BLaER1 (cell line): Measurements from ENCODE around the gene S100A12.

ENCODE experiments used
- H3K27ac ChIP-seq: shearing (Covaris generic); formaldehyde crosslinking; 2 replicates; pipeline ENCODE4 v1.8.1; 2022
- H3K27me3 ChIP-seq: shearing (Covaris generic); formaldehyde crosslinking; 2 replicates; pipeline ENCODE4 v1.8.1; 2022
- H3K36me3 ChIP-seq: shearing (Covaris generic); formaldehyde crosslinking; 2 replicates; pipeline ENCODE4 v1.8.1; 2022
- H3K4me1 ChIP-seq: shearing (Covaris generic); formaldehyde crosslinking; 2 replicates; pipeline ENCODE4 v1.8.1; 2022
- H3K4me2 ChIP-seq: shearing (Covaris generic); formaldehyde crosslinking; 2 replicates; pipeline ENCODE4 v1.8.1; 2022
- H3K4me3 ChIP-seq: shearing (Covaris generic); formaldehyde crosslinking; 2 replicates; pipeline ENCODE4 v1.8.1; 2022
- H3K9ac ChIP-seq: shearing (Covaris generic); formaldehyde crosslinking; 2 replicates; pipeline ENCODE4 v1.8.1; 2022
- H3K9me3 ChIP-seq: shearing (Covaris generic); formaldehyde crosslinking; 2 replicates; pipeline ENCODE4 v1.8.1; 2022
- H4K20me1 ChIP-seq: shearing (Covaris generic); formaldehyde crosslinking; 2 replicates; pipeline ENCODE4 v1.8.1; 2022
- Cebpa-rat ChIP-seq: shearing (Covaris generic); IDR thresholded peaks from 2 replicates; pipeline ENCODE4 v1.8.1; 2022

Gene S100A12

GRCh38 chr1:153344718-153345025 is 30.7 kb downstream of the S100A12 start:
- peak overlapping the region; percentile 89 for H3K4me2 ChIP-seq
- no peak overlapping the region for H3K27ac ChIP-seq
- 0 out of 2 replicates have a peak overlapping the region, but pooled peaks have one; percentile 20 for H3K4me3 ChIP-seq

DNA sequence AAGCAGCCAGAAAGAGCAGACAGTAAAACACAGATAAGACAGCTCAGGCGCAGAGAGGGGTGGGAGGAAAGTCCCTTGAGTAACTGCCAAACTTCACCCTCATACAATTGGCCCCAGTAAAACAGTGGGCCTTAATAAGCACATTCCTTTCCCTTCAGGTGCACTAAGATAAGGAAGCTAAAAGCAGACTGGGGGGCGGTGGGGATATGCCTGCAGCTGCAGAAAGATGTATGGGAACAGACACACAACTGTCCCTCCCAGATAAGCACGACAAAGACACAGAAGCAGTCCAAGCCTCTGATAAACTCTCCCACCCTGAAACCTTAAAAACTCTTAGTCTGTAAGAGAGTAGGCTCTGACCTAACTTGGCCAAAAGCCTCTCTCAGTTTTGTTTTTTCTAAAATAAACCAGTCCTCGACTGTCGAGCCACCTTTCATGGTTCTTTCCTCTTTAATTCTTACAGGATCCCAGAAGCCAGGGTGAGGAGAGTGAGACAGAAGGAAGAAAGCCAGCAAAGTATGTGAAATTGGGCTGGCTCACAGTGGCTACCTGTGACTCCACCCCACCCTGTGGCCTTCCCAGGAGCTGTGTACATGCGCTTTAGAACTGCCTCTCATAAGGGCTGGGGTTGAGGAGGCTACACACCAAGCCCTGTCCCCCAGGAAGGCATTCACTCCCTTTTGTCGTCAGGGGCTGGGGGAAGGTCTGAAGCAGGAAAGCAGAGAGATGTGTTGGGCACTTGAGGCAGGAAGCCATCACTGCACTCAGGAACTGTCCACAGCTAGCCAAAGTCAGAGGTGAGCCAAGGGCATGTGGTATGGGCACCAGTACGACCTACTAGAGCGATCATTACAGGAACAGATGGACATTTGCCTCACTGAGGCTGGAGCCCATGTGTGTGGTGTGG is 31.4 kb downstream of the S100A12 start:
- no peaks in the 10 kb centered on the region for H3K36me3 ChIP-seq
- H3K27me3 ChIP-seq: 0 out of 2 replicates have a peak, but pooled peaks cover 6% of the 10 kb centered on the region
- TF ChIP-seq Cebpa-rat: no peak
- H3K9me3 ChIP-seq: no peaks in the 10 kb centered on the region
- H3K9ac ChIP-seq: peak overlapping the region; percentile 40; the same call in 1 of the 2 replicates
- peaks cover 76% of the 10 kb centered on the region for H3K4me1 ChIP-seq
- H3K27ac ChIP-seq: no peak overlapping the region
- peaks cover 9% of the 10 kb centered on the region for H4K20me1 ChIP-seq
- H3K4me2 ChIP-seq: peak overlapping the region; percentile 89
- no peak overlapping the region for H3K4me3 ChIP-seq

More at GRCh38 chr1:153344718-153345025, 30.7 kb downstream of the S100A12 start:
- H3K9me3 ChIP-seq: no peaks in the 10 kb centered on the region
- peaks cover 76% of the 10 kb centered on the region for H3K4me1 ChIP-seq
- H3K9ac ChIP-seq: no peak overlapping the region
- no peak for TF ChIP-seq Cebpa-rat
- 0 out of 2 replicates have a peak, but pooled peaks cover 6% of the 10 kb centered on the region for H3K27me3 ChIP-seq
- H3K36me3 ChIP-seq: no peaks in the 10 kb centered on the region
- H4K20me1 ChIP-seq: peaks cover 9% of the 10 kb centered on the region

- no peaks in the 10 kb centered on the region for H3K36me3 ChIP-seq
- H3K4me1 ChIP-seq: peaks cover 85% of the 10 kb centered on the region
- H3K4me3 ChIP-seq: no peak overlapping the region
- H4K20me1 ChIP-seq: peaks cover 9% of the 10 kb centered on the region
- peak overlapping the region; percentile 89 for H3K4me2 ChIP-seq
- H3K9ac ChIP-seq: peak overlapping the region; percentile 40; the same call in 1 of the 2 replicates
- H3K27ac ChIP-seq: no peak overlapping the region
- H3K27me3 ChIP-seq: 0 out of 2 replicates have a peak, but pooled peaks cover 6% of the 10 kb centered on the region
- H3K9me3 ChIP-seq: no peaks in the 10 kb centered on the region
- no peak for TF ChIP-seq Cebpa-rat
These were observed 32.3 kb downstream of the S100A12 start for GRCh38 chr1:153343040-153343681.

DNA sequence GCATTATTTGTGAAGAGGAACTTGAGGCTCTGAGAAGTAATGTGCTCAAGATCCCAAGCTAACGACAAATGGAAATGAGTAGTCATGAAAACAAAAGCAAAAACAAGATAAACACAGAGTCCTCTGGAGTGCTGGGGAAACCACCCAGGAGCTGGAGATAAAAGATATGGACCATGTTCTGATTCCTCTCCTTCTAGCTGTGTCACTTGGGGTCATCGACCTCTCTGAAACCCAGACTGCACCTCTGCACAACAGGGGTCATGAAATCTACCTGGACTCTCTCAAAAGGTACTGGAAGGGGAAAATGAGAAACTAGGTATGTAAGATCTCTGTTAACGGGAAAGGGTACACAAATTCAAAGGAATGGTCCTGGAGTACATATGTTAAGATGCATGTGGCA is 33.2 kb downstream of the S100A12 start:
- Histone ChIP-seq H4K20me1 (peaks cover 9% of the 10 kb centered on the region), H3K9me3 (0 out of 2 replicates have a peak, but pooled peaks cover 3% of the 10 kb centered on the region), H3K4me3 (no peak overlapping the region), H3K27me3 (0 out of 2 replicates have a peak, but pooled peaks cover 4% of the 10 kb centered on the region), H3K27ac (no peak overlapping the region), H3K4me2 (peak overlapping the region; percentile 89), H3K9ac (no peak overlapping the region), H3K36me3 (no peaks in the 10 kb centered on the region), H3K4me1 (peaks cover 87% of the 10 kb centered on the region)
- TF ChIP-seq Cebpa-rat: no peak

- no peak for TF ChIP-seq Cebpa-rat
- peaks cover 87% of the 10 kb centered on the region for H3K4me1 ChIP-seq
- peaks cover 9% of the 10 kb centered on the region for H4K20me1 ChIP-seq
- 0 out of 2 replicates have a peak, but pooled peaks cover 4% of the 10 kb centered on the region for H3K27me3 ChIP-seq
- H3K9ac ChIP-seq: no peak overlapping the region
- no peak overlapping the region for H3K27ac ChIP-seq
- peaks cover 10% of the 10 kb centered on the region; the same call in 1 of the 2 replicates for H3K9me3 ChIP-seq
- peak overlapping the region; percentile 89 for H3K4me2 ChIP-seq
- H3K36me3 ChIP-seq: no peaks in the 10 kb centered on the region
- H3K4me3 ChIP-seq: no peak overlapping the region
These were observed 33.9 kb downstream of the S100A12 start for GRCh38 chr1:153341431-153341934.

DNA sequence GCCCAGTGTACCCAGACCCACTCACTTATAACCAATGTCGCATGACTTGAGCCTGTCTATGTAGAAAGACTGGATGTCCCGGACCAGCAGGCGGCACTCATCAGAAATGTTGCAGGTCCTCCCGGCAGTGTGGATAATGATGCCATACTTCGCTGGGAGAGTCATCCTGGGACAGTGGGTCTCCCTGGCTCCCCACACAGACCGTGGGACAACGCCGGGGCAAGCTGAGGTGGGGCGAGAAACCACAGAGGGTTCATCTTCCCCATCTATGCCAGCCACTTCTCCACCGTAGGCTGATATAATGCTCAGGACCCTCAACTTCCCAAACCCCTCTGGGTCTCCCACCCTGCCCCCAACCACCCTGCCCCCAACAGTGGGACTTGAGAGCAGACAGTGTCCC is 35.1 kb downstream of the S100A12 start:
- peak overlapping the region; percentile 85 for H3K4me2 ChIP-seq

GRCh38 chr1:153339802-153340201 is 35.6 kb downstream of the S100A12 start:
- Histone ChIP-seq H3K36me3 (no peaks in the 10 kb centered on the region), H3K27me3 (0 out of 2 replicates have a peak, but pooled peaks cover 4% of the 10 kb centered on the region), H3K9ac (no peak overlapping the region), H3K4me3 (no peak overlapping the region), H3K27ac (no peak overlapping the region), H3K9me3 (peaks cover 15% of the 10 kb centered on the region; the same call in 1 of the 2 replicates), H3K4me1 (peaks cover 73% of the 10 kb centered on the region), H3K4me2 (peak overlapping the region; percentile 85), H4K20me1 (no peaks in the 10 kb centered on the region)
- TF ChIP-seq Cebpa-rat: no peak

More for the DNA sequence above, 35.1 kb downstream of the S100A12 start:
- Histone ChIP-seq H4K20me1 (peaks cover 4% of the 10 kb centered on the region), H3K9ac (no peak overlapping the region), H3K9me3 (peaks cover 15% of the 10 kb centered on the region; the same call in 1 of the 2 replicates), H3K36me3 (no peaks in the 10 kb centered on the region), H3K27me3 (0 out of 2 replicates have a peak, but pooled peaks cover 4% of the 10 kb centered on the region), H3K4me1 (peaks cover 79% of the 10 kb centered on the region), H3K4me3 (no peak overlapping the region), H3K27ac (no peak overlapping the region)
- TF ChIP-seq Cebpa-rat: no peak

- Histone ChIP-seq H4K20me1 (no peaks in the 10 kb centered on the region), H3K27me3 (0 out of 2 replicates have a peak, but pooled peaks cover 4% of the 10 kb centered on the region), H3K9me3 (peaks cover 18% of the 10 kb centered on the region; the same call in 1 of the 2 replicates), H3K27ac (no peak overlapping the region), H3K9ac (no peak overlapping the region), H3K4me2 (peak overlapping the region; percentile 85; the same call in 1 of the 2 replicates), H3K36me3 (no peaks in the 10 kb centered on the region), H3K4me1 (peaks cover 57% of the 10 kb centered on the region), H3K4me3 (no peak overlapping the region)
- no peak for TF ChIP-seq Cebpa-rat
These were observed 37.2 kb downstream of the S100A12 start for GRCh38 chr1:153337980-153338853.

DNA sequence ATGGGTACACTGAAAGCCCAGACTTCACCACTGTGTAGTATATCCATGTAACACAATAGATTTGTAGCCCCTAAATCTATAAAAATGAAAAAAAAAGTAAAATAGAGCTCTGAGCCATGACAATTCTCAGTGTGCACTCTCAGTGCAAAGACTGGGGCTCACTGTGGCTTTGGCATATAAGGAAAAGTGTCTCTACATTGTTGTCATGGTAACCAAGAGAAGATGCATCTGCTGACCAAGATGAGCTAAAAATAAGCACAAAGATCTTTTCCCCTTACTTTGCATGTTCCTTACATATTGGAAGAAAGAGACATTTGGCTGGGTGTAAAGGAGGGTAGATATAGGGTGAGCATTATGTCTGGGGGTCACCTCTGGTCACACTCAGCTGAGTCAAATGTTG is 38.8 kb downstream of the S100A12 start:
- H3K4me1 ChIP-seq: peaks cover 42% of the 10 kb centered on the region
- H3K9me3 ChIP-seq: peaks cover 32% of the 10 kb centered on the region
- TF ChIP-seq Cebpa-rat: no peak
- no peak overlapping the region for H3K27ac ChIP-seq
- H3K27me3 ChIP-seq: 0 out of 2 replicates have a peak, but pooled peaks cover 4% of the 10 kb centered on the region
- no peaks in the 10 kb centered on the region for H4K20me1 ChIP-seq
- peak overlapping the region; percentile 28; the same call in 1 of the 2 replicates for H3K4me2 ChIP-seq
- H3K9ac ChIP-seq: no peak overlapping the region
- H3K4me3 ChIP-seq: no peak overlapping the region
- H3K36me3 ChIP-seq: no peaks in the 10 kb centered on the region
